ENCODE results near the gene SND1.
A peak's percentile ranks its signal among the peaks of the same experiment; 100 is the strongest.

SND1 gene

DNA sequence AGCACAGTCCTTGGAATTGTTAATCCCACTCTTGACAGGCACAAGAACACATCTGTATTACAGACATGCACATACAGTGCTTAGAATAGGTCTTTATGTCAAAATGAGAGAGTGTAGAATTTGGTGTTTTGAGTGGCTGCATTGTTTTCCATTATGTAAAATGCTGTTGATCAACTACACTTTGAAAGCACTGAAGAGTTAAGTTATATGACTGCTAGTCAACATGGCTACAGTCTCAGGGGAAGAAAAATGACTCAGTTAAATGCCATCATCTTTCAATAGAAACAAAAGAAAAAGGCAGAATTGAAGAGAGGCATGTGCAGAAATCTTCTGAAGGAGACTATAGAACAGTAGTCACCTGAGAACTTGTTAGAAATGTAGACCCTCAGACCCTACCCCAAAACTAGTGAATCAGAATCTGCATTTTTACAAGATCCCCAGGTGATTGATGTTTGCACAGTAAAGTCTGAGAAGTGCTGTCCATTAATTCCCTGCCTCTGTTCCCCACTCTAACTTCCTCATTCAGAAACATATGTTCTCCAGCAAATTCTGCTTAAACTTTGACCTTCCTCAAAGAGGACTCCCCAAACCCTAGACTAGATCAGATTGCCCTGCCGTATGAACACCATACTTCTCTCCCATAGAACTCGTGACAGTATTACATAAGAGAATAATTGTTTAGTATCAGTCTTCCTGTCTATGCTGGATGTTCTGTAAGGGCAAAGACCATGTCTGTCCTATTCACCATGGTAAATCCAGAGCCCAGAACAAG lies 16.0 kb downstream of the SND1 start:
- Histone ChIP-seq H3K4me1 (ENCODE audit: control insufficient read depth, insufficient read depth, low read depth, low read length) (peaks cover 13% of the 10 kb centered on the region), H2BK120ac (ENCODE audit: low read depth, low read length) (no peak overlapping the region), H3K27me3 (ENCODE audit: control insufficient read depth in 1 of 2, insufficient read depth in 1 of 2, low read length in 2 of 2) (no peaks in the 10 kb centered on the region), H2BK12ac (ENCODE audit: low read length in 2 of 2) (no peak overlapping the region), H3K23ac (ENCODE audit: low read length in 2 of 2) (no peak overlapping the region), H3K79me1 (replicated peaks; ENCODE audit: low read length, poor library complexity, severe bottlenecking) (peaks cover 3% of the 10 kb centered on the region), H2BK5ac (ENCODE audit: low read depth, low read length, poor library complexity, severe bottlenecking) (no peak overlapping the region), H4K91ac (ENCODE audit: low read length) (no peak overlapping the region), H3K9me3 (ENCODE audit: control insufficient read depth, low read length) (no peaks in the 10 kb centered on the region), H3K9ac (ENCODE audit: low read length) (peak overlapping the region; percentile 59), H3K4me3 (ENCODE audit: insufficient read depth in 1 of 2, low read depth in 1 of 2, low read length in 2 of 2) (no peak overlapping the region), H3K14ac (ENCODE audit: low read length in 2 of 2) (no peak overlapping the region), H4K8ac (ENCODE audit: low read length) (no peak overlapping the region), H3K4ac (ENCODE audit: low read depth in 1 of 2, low read length in 2 of 2) (no peak overlapping the region), H2AFZ (ENCODE audit: low read depth, low read length) (no peak overlapping the region), H3K27ac (ENCODE audit: low read length, poor library complexity, severe bottlenecking) (peak overlapping the region; percentile 31), H3K18ac (ENCODE audit: low read depth in 1 of 2, low read length in 2 of 2) (no peak overlapping the region), H3K4me2 (ENCODE audit: low read length, poor library complexity, severe bottlenecking) (no peak overlapping the region), H2BK15ac (ENCODE audit: low read depth, poor library complexity, severe bottlenecking) (no peak overlapping the region), H3K36me3 (ENCODE audit: control insufficient read depth in 1 of 2, insufficient read depth in 2 of 2, low read depth in 1 of 2, low read length in 2 of 2) (peaks cover 4 to 5% of the 10 kb centered on the region in 2 experiments), H2AK5ac (ENCODE audit: low read length, severe bottlenecking) (no peak overlapping the region)
- DNase-seq, result peak; percentile 46
- WGBS, result no CpG with 5 or more reads among the region's 2 CpGs

DNA sequence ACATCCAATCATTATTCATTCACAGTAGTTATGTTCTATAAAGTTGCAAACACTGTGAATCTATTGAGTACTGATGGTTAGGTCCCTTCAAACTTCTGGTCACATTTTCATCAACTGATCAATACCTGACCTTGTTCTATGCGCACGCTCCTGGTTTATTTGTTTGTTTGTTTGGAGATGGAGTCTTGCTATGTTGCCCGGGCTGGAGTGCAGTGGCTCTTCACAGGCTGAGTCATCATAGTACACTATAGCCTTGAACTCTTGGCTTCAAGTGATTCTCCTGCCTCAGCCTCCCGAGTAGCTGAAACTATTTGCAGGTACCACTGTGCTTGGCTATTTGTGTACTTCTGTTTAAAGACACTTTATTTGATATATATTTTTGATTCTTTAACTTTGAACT lies 19.3 kb downstream of the SND1 start:
- no peak overlapping the region for H2BK15ac ChIP-seq (ENCODE audit: low read depth, poor library complexity, severe bottlenecking)
- no peak overlapping the region for H3K9ac ChIP-seq (ENCODE audit: low read length)
- H3K4me2 ChIP-seq (ENCODE audit: low read length, poor library complexity, severe bottlenecking), result no peak overlapping the region
- 77% methylated on average over 3 of the region's 4 CpGs for WGBS
- peaks cover 5 to 10% of the 10 kb centered on the region in 2 experiments for H3K36me3 ChIP-seq (ENCODE audit: control insufficient read depth in 1 of 2, insufficient read depth in 2 of 2, low read depth in 1 of 2, low read length in 2 of 2)
- H3K4me3 ChIP-seq (ENCODE audit: insufficient read depth in 1 of 2, low read depth in 1 of 2, low read length in 2 of 2), result no peak overlapping the region
- no peak overlapping the region for H3K23ac ChIP-seq (ENCODE audit: low read length in 2 of 2)
- no peak overlapping the region for H3K27ac ChIP-seq (ENCODE audit: low read length, poor library complexity, severe bottlenecking)
- H3K18ac ChIP-seq (ENCODE audit: low read depth in 1 of 2, low read length in 2 of 2), result no peak overlapping the region
- H2AFZ ChIP-seq (ENCODE audit: low read depth, low read length), result no peak overlapping the region
- H2BK12ac ChIP-seq (ENCODE audit: low read length in 2 of 2), result no peak overlapping the region
- no peaks in the 10 kb centered on the region for H3K9me3 ChIP-seq (ENCODE audit: control insufficient read depth, low read length)
- H2BK120ac ChIP-seq (ENCODE audit: low read depth, low read length), result no peak overlapping the region
- H3K79me1 ChIP-seq (replicated peaks; ENCODE audit: low read length, poor library complexity, severe bottlenecking), result peaks cover 7% of the 10 kb centered on the region
- H3K4me1 ChIP-seq (ENCODE audit: control insufficient read depth, insufficient read depth, low read depth, low read length), result peaks cover 10% of the 10 kb centered on the region
- no peak overlapping the region for H4K8ac ChIP-seq (ENCODE audit: low read length)
- no peak overlapping the region for H2AK5ac ChIP-seq (ENCODE audit: low read length, severe bottlenecking)
- no peak for DNase-seq
- H3K27me3 ChIP-seq (ENCODE audit: control insufficient read depth in 1 of 2, insufficient read depth in 1 of 2, low read length in 2 of 2), result no peaks in the 10 kb centered on the region
- H2BK5ac ChIP-seq (ENCODE audit: low read depth, low read length, poor library complexity, severe bottlenecking), result no peak overlapping the region
- no peak overlapping the region for H3K14ac ChIP-seq (ENCODE audit: low read length in 2 of 2)
- H3K4ac ChIP-seq (ENCODE audit: low read depth in 1 of 2, low read length in 2 of 2), result no peak overlapping the region
- H4K91ac ChIP-seq (ENCODE audit: low read length), result no peak overlapping the region

DNA sequence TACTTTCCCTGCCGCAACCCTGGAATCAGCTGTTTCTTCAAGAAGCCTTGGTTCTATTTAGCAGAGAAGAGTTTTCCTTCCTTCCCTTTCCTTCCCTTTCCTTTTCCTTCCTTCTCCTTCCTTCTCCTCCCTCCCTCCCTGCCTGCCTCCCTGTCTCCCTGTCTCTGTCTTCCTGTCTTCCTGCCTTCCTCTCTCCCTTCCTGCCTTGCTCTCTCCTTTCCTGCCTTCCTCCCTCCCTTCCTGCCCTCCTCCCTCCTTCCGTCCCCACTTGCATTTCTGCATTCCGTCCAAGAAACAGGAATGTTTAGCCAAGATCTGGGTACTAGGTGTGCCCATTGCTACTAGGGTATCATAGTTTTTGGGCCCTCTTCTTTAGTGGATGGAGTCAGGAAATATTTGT lies 21.9 kb downstream of the SND1 start:
- no peak for DNase-seq
- Histone ChIP-seq H3K23ac (ENCODE audit: low read length in 2 of 2) (no peak overlapping the region), H2BK5ac (ENCODE audit: low read depth, low read length, poor library complexity, severe bottlenecking) (no peak overlapping the region), H3K9ac (ENCODE audit: low read length) (peak overlapping the region; percentile 17), H2AFZ (ENCODE audit: low read depth, low read length) (no peak overlapping the region), H3K36me3 (ENCODE audit: control insufficient read depth in 1 of 2, insufficient read depth in 2 of 2, low read depth in 1 of 2, low read length in 2 of 2) (peaks cover 2 to 18% of the 10 kb centered on the region in 2 experiments), H3K79me1 (replicated peaks; ENCODE audit: low read length, poor library complexity, severe bottlenecking) (peaks cover 8% of the 10 kb centered on the region), H3K4me2 (ENCODE audit: low read length, poor library complexity, severe bottlenecking) (no peak overlapping the region), H3K27ac (ENCODE audit: low read length, poor library complexity, severe bottlenecking) (no peak overlapping the region), H3K4me3 (ENCODE audit: insufficient read depth in 1 of 2, low read depth in 1 of 2, low read length in 2 of 2) (no peak overlapping the region), H2BK12ac (ENCODE audit: low read length in 2 of 2) (no peak overlapping the region), H3K14ac (ENCODE audit: low read length in 2 of 2) (peak overlapping the region in 1 of 2 experiments; percentile 13), H4K91ac (ENCODE audit: low read length) (no peak overlapping the region), H2BK15ac (ENCODE audit: low read depth, poor library complexity, severe bottlenecking) (no peak overlapping the region), H3K9me3 (ENCODE audit: control insufficient read depth, low read length) (no peaks in the 10 kb centered on the region), H2AK5ac (ENCODE audit: low read length, severe bottlenecking) (no peak overlapping the region), H3K27me3 (ENCODE audit: control insufficient read depth in 1 of 2, insufficient read depth in 1 of 2, low read length in 2 of 2) (no peaks in the 10 kb centered on the region), H3K4me1 (ENCODE audit: control insufficient read depth, insufficient read depth, low read depth, low read length) (peaks cover 10% of the 10 kb centered on the region), H2BK120ac (ENCODE audit: low read depth, low read length) (no peak overlapping the region), H3K4ac (ENCODE audit: low read depth in 1 of 2, low read length in 2 of 2) (peak overlapping the region in 1 of 2 experiments; percentile 10), H3K18ac (ENCODE audit: low read depth in 1 of 2, low read length in 2 of 2) (peak overlapping the region in 1 of 2 experiments; percentile 4), H4K8ac (ENCODE audit: low read length) (peak overlapping the region; percentile 19)
- WGBS, result 64% methylated on average over 2 of the region's 3 CpGs

DNA sequence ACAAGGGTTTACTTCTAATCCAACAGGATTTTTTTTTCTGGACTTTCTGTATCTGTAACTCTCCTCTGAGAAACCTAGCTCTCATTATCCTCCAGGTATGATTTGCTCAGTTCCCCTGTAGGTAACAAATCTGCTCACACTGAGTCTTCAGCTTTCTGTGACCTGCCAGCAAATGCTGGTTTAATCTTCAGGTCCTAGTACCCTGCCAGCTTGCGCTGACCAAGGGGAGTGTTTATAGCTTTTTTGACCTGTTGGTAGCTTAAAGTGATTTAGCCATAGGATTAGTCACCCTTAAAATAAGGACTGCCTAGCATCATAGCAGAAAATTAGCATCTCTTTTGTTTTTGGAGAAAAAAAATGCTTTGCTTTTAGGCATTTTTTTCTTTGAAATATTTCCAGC lies 22.4 kb downstream of the SND1 start:
- 29% methylated on average over 1 of the region's 1 CpG for WGBS

More for the DNA sequence above, 22.4 kb downstream of the SND1 start:
- Histone ChIP-seq H3K36me3 (ENCODE audit: control insufficient read depth in 1 of 2, insufficient read depth in 2 of 2, low read depth in 1 of 2, low read length in 2 of 2) (peaks cover 0 to 16% of the 10 kb centered on the region in 2 experiments), H3K79me1 (replicated peaks; ENCODE audit: low read length, poor library complexity, severe bottlenecking) (peaks cover 8% of the 10 kb centered on the region), H3K27ac (ENCODE audit: low read length, poor library complexity, severe bottlenecking) (no peak overlapping the region), H3K4me1 (ENCODE audit: control insufficient read depth, insufficient read depth, low read depth, low read length) (peaks cover 10% of the 10 kb centered on the region), H3K18ac (ENCODE audit: low read depth in 1 of 2, low read length in 2 of 2) (no peak overlapping the region), H2BK5ac (ENCODE audit: low read depth, low read length, poor library complexity, severe bottlenecking) (no peak overlapping the region), H3K23ac (ENCODE audit: low read length in 2 of 2) (no peak overlapping the region), H4K91ac (ENCODE audit: low read length) (no peak overlapping the region), H4K8ac (ENCODE audit: low read length) (no peak overlapping the region), H2BK120ac (ENCODE audit: low read depth, low read length) (no peak overlapping the region), H3K14ac (ENCODE audit: low read length in 2 of 2) (no peak overlapping the region), H3K4me2 (ENCODE audit: low read length, poor library complexity, severe bottlenecking) (no peak overlapping the region), H3K4me3 (ENCODE audit: insufficient read depth in 1 of 2, low read depth in 1 of 2, low read length in 2 of 2) (no peak overlapping the region), H2AK5ac (ENCODE audit: low read length, severe bottlenecking) (peak overlapping the region; percentile 55), H2BK15ac (ENCODE audit: low read depth, poor library complexity, severe bottlenecking) (no peak overlapping the region), H3K9me3 (ENCODE audit: control insufficient read depth, low read length) (no peaks in the 10 kb centered on the region), H2AFZ (ENCODE audit: low read depth, low read length) (no peak overlapping the region), H2BK12ac (ENCODE audit: low read length in 2 of 2) (no peak overlapping the region), H3K4ac (ENCODE audit: low read depth in 1 of 2, low read length in 2 of 2) (no peak overlapping the region), H3K27me3 (ENCODE audit: control insufficient read depth in 1 of 2, insufficient read depth in 1 of 2, low read length in 2 of 2) (no peaks in the 10 kb centered on the region), H3K9ac (ENCODE audit: low read length) (peak overlapping the region; percentile 32)
- peak; percentile 28 for DNase-seq
